H1 (cell line): Measurements from ENCODE around the gene MRPS2. TPM values are rescaled to one million over a fixed set of nuclear protein-coding genes. Genes with fewer than 3 reads are reported as not detected.

ENCODE experiments used
- CTCF ChIA-PET: fragments of 300-600 bp; sonication (Branson Sonifier 250); formaldehyde crosslinking; loops from one replicate; lab custom pipeline; 2021; ENCODE audit not compliant: partially characterized antibody; lab: Charles Lee
- POLR2A ChIA-PET: fragments of 300-600 bp; sonication (Branson Sonifier 250); formaldehyde crosslinking; loops from one replicate; lab custom pipeline; 2021; ENCODE audit warnings: inconsistent platforms; ENCODE audit not compliant: partially characterized antibody; lab: Charles Lee
- DNase-seq, 2 experiments: peaks; one replicate each; pipeline versions ENCODE4 v3.0.0 to v3.0.0-alpha.2; 2010 to 2022; ENCODE audit warnings: low spot score in 2 of 2, low read depth in 1 of 2, mixed read lengths in 1 of 2
- FAIRE-seq: peaks from 2 replicates; lab custom pipeline; 2011; peaks lifted over from hg19 to GRCh38; lab: Jason Lieb, UNC
- H2AFZ ChIP-seq: 2 replicates; pipeline ENCODE4 v1.8.1; 2012; ENCODE audit warnings: low read length, inconsistent platforms
- H2AK5ac ChIP-seq: 2 replicates; pipeline ENCODE4 v1.6.1; 2013; ENCODE audit warnings: low read depth, low read length
- H2BK120ac ChIP-seq: replicated peaks from 2 replicates; pipeline ENCODE3; 2013; ENCODE audit warnings: low read depth, low read length, inconsistent platforms
- H2BK12ac ChIP-seq: 2 replicates; pipeline ENCODE4 v1.6.1; 2013; ENCODE audit warnings: low read depth, low read length
- H2BK15ac ChIP-seq: 2 replicates; pipeline ENCODE4 v1.6.1; 2013; ENCODE audit warnings: low read length
- H2BK20ac ChIP-seq: 2 replicates; pipeline ENCODE4 v1.6.1; 2013; ENCODE audit warnings: low read length
- H2BK5ac ChIP-seq: 2 replicates; pipeline ENCODE4 v1.6.1; 2013; ENCODE audit warnings: low read depth, low read length
- H3K14ac ChIP-seq: 2 replicates; pipeline ENCODE4 v1.6.1; 2013; ENCODE audit warnings: inconsistent platforms; ENCODE audit not compliant: insufficient read length
- H3K18ac ChIP-seq: 2 replicates; pipeline ENCODE4 v1.6.1; 2013; ENCODE audit warnings: low read length; ENCODE audit errors: extremely low read depth
- H3K23ac ChIP-seq: 2 replicates; pipeline ENCODE4 v1.6.1; 2013; ENCODE audit warnings: inconsistent platforms; ENCODE audit not compliant: insufficient read length
- H3K23me2 ChIP-seq: 2 replicates; pipeline ENCODE4 v1.6.1; 2013; ENCODE audit warnings: low read depth, low read length
- H3K27ac ChIP-seq: 2 replicates; pipeline ENCODE4 v1.6.1; 2011; ENCODE audit warnings: low read depth, low read length, inconsistent platforms
- H3K27me3 ChIP-seq, 4 experiments: replicated peaks in 1 of 4; 1 replicate in 1 of 4; 2 replicates in 3 of 4; pipeline versions ENCODE4 v1.6.1 to v1.8.1; 2011 to 2013; ENCODE audit warnings: low read length in 3 of 4, mild to moderate bottlenecking in 3 of 4, inconsistent platforms in 2 of 4, mixed read lengths in 2 of 4, moderate library complexity in 1 of 4; ENCODE audit not compliant: control insufficient read depth in 3 of 4, insufficient read depth in 3 of 4; ENCODE audit errors: extremely low read depth in 1 of 4
- H3K36me3 ChIP-seq, 4 experiments: 2 replicates each; pipeline versions ENCODE4 v1.6.1 to v1.8.1; 2011 to 2013; ENCODE audit warnings: mild to moderate bottlenecking in 4 of 4, low read length in 3 of 4, moderate library complexity in 2 of 4, control low read depth in 1 of 4, inconsistent platforms in 1 of 4; ENCODE audit not compliant: insufficient read depth in 4 of 4, control insufficient read depth in 2 of 4
- H3K4ac ChIP-seq: replicated peaks from 2 replicates; pipeline ENCODE3; 2013; ENCODE audit warnings: low read length, low read depth, mixed read lengths, inconsistent platforms; ENCODE audit not compliant: insufficient read length
- H3K4me1 ChIP-seq, 4 experiments: replicated peaks in 1 of 4; 1 replicate in 1 of 4; 2 replicates in 3 of 4; pipeline versions ENCODE4 v1.6.1 to v1.8.1; 2011 to 2013; ENCODE audit warnings: low read length in 3 of 4, inconsistent platforms in 2 of 4, mixed read lengths in 1 of 4; ENCODE audit not compliant: insufficient read depth in 4 of 4, control insufficient read depth in 3 of 4
- H3K4me2 ChIP-seq, 2 experiments: 2 replicates each; pipeline versions ENCODE4 v1.6.1 to v1.8.1; 2011 to 2013; ENCODE audit warnings: low read depth in 2 of 2, low read length in 2 of 2, control low read depth in 1 of 2, inconsistent platforms in 1 of 2, mild to moderate bottlenecking in 1 of 2; ENCODE audit not compliant: insufficient read depth in 1 of 2
- H3K4me3 ChIP-seq, 4 experiments: fragments of 200-600, 300-600 bp in 1 of 4; sonication (generic), shearing (Covaris generic), sonication (Bioruptor Twin) in 1 of 4; 2 replicates each; pipeline versions ENCODE4 v1.5.1 to v1.8.1; 2011 to 2016; ENCODE audit warnings: low read length in 4 of 4, low read depth in 3 of 4, control low read depth in 2 of 4, inconsistent platforms in 2 of 4, mild to moderate bottlenecking in 2 of 4, mixed read lengths in 1 of 4, moderate library complexity in 1 of 4; ENCODE audit not compliant: insufficient read depth in 2 of 4; ENCODE audit errors: extremely low read depth in 1 of 4
- H3K56ac ChIP-seq: replicated peaks from 2 replicates; pipeline ENCODE3; 2013; ENCODE audit warnings: low read depth, mild to moderate bottlenecking, mixed read lengths, low read length, inconsistent platforms; ENCODE audit not compliant: insufficient read length
- H3K79me1 ChIP-seq: 2 replicates; pipeline ENCODE4 v1.6.1; 2013; ENCODE audit warnings: low read depth, low read length, control low read depth
- H3K79me2 ChIP-seq, 2 experiments: 2 replicates each; pipeline versions ENCODE4 v1.6.1 to v1.8.1; 2012 to 2013; ENCODE audit warnings: low read length in 2 of 2, mild to moderate bottlenecking in 2 of 2, inconsistent platforms in 1 of 2; ENCODE audit not compliant: insufficient read depth in 2 of 2, control insufficient read depth in 1 of 2
- H3K9ac ChIP-seq, 4 experiments: replicated peaks in 1 of 4; 1 replicate in 1 of 4; 2 replicates in 3 of 4; pipeline versions ENCODE4 v1.6.1 to v1.8.1; 2011 to 2013; ENCODE audit warnings: low read depth in 3 of 4, low read length in 3 of 4, control low read depth in 2 of 4, mild to moderate bottlenecking in 2 of 4, moderate library complexity in 2 of 4, inconsistent platforms in 1 of 4; ENCODE audit errors: extremely low read depth in 1 of 4
- H3K9me3 ChIP-seq, 2 experiments: 2 replicates each; pipeline versions ENCODE4 v1.6.1 to v1.8.1; 2012 to 2013; ENCODE audit warnings: mild to moderate bottlenecking in 2 of 2, moderate library complexity in 2 of 2, control low read depth in 1 of 2, inconsistent platforms in 1 of 2, low read depth in 1 of 2, low read length in 1 of 2, mixed read lengths in 1 of 2; ENCODE audit not compliant: insufficient read depth in 2 of 2
- H4K20me1 ChIP-seq, 2 experiments: replicated peaks in 1 of 2; 2 replicates each; pipeline versions ENCODE3 to v1.8.1; 2011 to 2013; ENCODE audit warnings: inconsistent platforms in 2 of 2, low read length in 2 of 2, mild to moderate bottlenecking in 1 of 2; ENCODE audit not compliant: insufficient read depth in 2 of 2, control insufficient read depth in 1 of 2
- H4K5ac ChIP-seq: 2 replicates; pipeline ENCODE4 v1.6.1; 2013; ENCODE audit warnings: low read length, low read depth, mixed read lengths, inconsistent platforms; ENCODE audit not compliant: insufficient read length
- H4K8ac ChIP-seq: 2 replicates; pipeline ENCODE4 v1.8.0; 2013; ENCODE audit warnings: mild to moderate bottlenecking, moderate library complexity, low read length, inconsistent platforms; ENCODE audit not compliant: insufficient read depth; ENCODE audit errors: extremely low read depth
- H4K91ac ChIP-seq: replicated peaks from 2 replicates; pipeline ENCODE3; 2013; ENCODE audit warnings: low read length, mixed read lengths, inconsistent platforms; ENCODE audit not compliant: insufficient read length
- ASH2L ChIP-seq: fragments of 200-600, 300-600 bp; sonication (generic); IDR thresholded peaks from one replicate; pipeline ENCODE4 v1.7.1; 2017; ENCODE audit warnings: low read length
- CTBP2 ChIP-seq: IDR thresholded peaks from 2 replicates; pipeline ENCODE4 v1.7.0; 2011; ENCODE audit warnings: borderline replicate concordance, mild to moderate bottlenecking, moderate library complexity, mixed read lengths, low read length; ENCODE audit not compliant: insufficient read depth, insufficient read length
- E2F6 ChIP-seq: IDR thresholded peaks from 2 replicates; pipeline ENCODE4 v1.6.1; 2012; ENCODE audit warnings: inconsistent platforms
- GTF2F1 ChIP-seq: IDR thresholded peaks from 2 replicates; pipeline ENCODE4 v1.6.1; 2012; ENCODE audit warnings: low read depth, low read length, improper control_type of control experiment, borderline replicate concordance
- JUND ChIP-seq: IDR thresholded peaks from 2 replicates; pipeline ENCODE4 v1.6.1; 2011; ENCODE audit warnings: mild to moderate bottlenecking, improper control_type of control experiment, low read length
- NANOG ChIP-seq: IDR thresholded peaks from 2 replicates; pipeline ENCODE4 v1.6.1; 2011; ENCODE audit warnings: low read length, low read depth, mild to moderate bottlenecking, inconsistent platforms; ENCODE audit not compliant: insufficient read depth, poor library complexity, severe bottlenecking
- POLR2A ChIP-seq, 2 experiments: IDR thresholded peaks; 1 replicate in 1 of 2; 2 replicates in 1 of 2; pipeline ENCODE4 v1.6.1; 2011; ENCODE audit warnings: low read depth in 2 of 2, low read length in 2 of 2, mild to moderate bottlenecking in 2 of 2; ENCODE audit errors: control extremely low read depth in 1 of 2
- POU5F1 ChIP-seq: IDR thresholded peaks from 2 replicates; pipeline ENCODE4 v1.6.1; 2011; ENCODE audit warnings: low read depth, mild to moderate bottlenecking, low read length, moderate library complexity
- RAD21 ChIP-seq, 2 experiments: IDR thresholded peaks in 1 of 2; conservative IDR thresholded peaks in 1 of 2; 2 replicates each; pipeline ENCODE4 v1.6.1; 2011; ENCODE audit warnings: low read depth in 2 of 2, low read length in 2 of 2, improper control_type of control experiment in 1 of 2, inconsistent platforms in 1 of 2, mild to moderate bottlenecking in 1 of 2, moderate library complexity in 1 of 2
- SP2 ChIP-seq: IDR thresholded peaks from 2 replicates; pipeline ENCODE4 v1.6.1; 2012; ENCODE audit warnings: mild to moderate bottlenecking, low read length, inconsistent platforms
- TCF12 ChIP-seq: IDR thresholded peaks from 2 replicates; pipeline ENCODE4 v1.6.1; 2011; ENCODE audit warnings: low read depth, mild to moderate bottlenecking, low read length
- YY1 ChIP-seq: IDR thresholded peaks from 2 replicates; pipeline ENCODE4 v1.6.1; 2011; ENCODE audit warnings: low read depth, mild to moderate bottlenecking, low read length
- WGBS, 2 experiments: shearing (Covaris generic) in 1 of 2; methylation state at CpG; one replicate each; pipeline versions ENCODE4 v1.1.6 to v1.1.7; 2013 to 2015; ENCODE audit warnings: low lambda C conversion rate in 2 of 2, mixed read lengths in 2 of 2, inconsistent platforms in 1 of 2, low coverage in 1 of 2, missing lambda C conversion rate in 1 of 2; ENCODE audit not compliant: insufficient replicate concordance in 2 of 2, insufficient coverage in 1 of 2, insufficient read length in 1 of 2; ENCODE audit errors: extremely low coverage in 1 of 2, missing lambda C conversion rate in 1 of 2; 5-methylcytosine and 5-hydroxymethylcytosine counted together
- polyA plus RNA-seq, 7 experiments: library from polyadenylated mRNA; depleted of rRNA in 3 of 7; stranded (reverse) in 5 of 7; unstranded in 2 of 7; fragments of >200 nt in 5 of 7; fragments of 200-250 nt in 2 of 7; gene quantifications; 1 replicate in 5 of 7; 2 replicates in 1 of 7; 4 replicates in 1 of 7; pipeline versions ENCODE4 v1.2.1 to v1.2.3, GENCODE V29; 2011 to 2013; ENCODE audit warnings: missing spikeins in 2 of 7, mixed read lengths in 2 of 7
- total RNA-seq: library from RNA; stranded (reverse); fragmentation: NEBNext Ultra II Directional; extraction: Animal tissue kit (Norgen Biotek cat#: 25700); gene quantifications from 2 replicates; pipeline ENCODE4 v1.2.1, GENCODE V29; 2021

MRPS2 gene
- total and polyA plus RNA-seq, 2 of the 8 experiments (the other 6 are each of a cell fraction or from before 2014, with no cell fraction given), result 78.6 to 476 TPM

- no peak for DNase-seq
- no peak overlapping the region for H3K27ac ChIP-seq
- no peak overlapping the region for H4K5ac ChIP-seq
- H3K36me3 ChIP-seq, result peaks cover 6 to 33% (median 24%) of the 10 kb centered on the region in 4 experiments; a peak in 7 of 8 replicates
- peak overlapping the region; percentile 2; the same call in 1 of the 2 replicates for H2BK5ac ChIP-seq
- no peak overlapping the region for H4K8ac ChIP-seq
- H3K4ac ChIP-seq, result no peak overlapping the region
- no peak overlapping the region for H2AK5ac ChIP-seq
- H2BK12ac ChIP-seq, result no peak overlapping the region
- H3K4me3 ChIP-seq, result no peak overlapping the region
- H3K9me3 ChIP-seq, result no peaks in the 10 kb centered on the region
- no peak overlapping the region for H2BK120ac ChIP-seq
- FAIRE-seq, result no peak
- H3K23ac ChIP-seq, result no peak overlapping the region
- no peak overlapping the region for H3K4me2 ChIP-seq
- no peak overlapping the region for H3K56ac ChIP-seq
- ChIA-PET CTCF (interaction anchor here (0.6 to 3.0 kb wide), 8 partner anchors 9 to 1330 kb away, joined by 3 to 11 read pairs (median 4); partner anchors contain the start of gene MRPS2), POLR2A (interaction anchor here (1.0 to 2.2 kb wide), 5 partner anchors 8 to 16 kb away, joined by 3 to 8 read pairs (median 3); no protein-coding TSS in a partner anchor)
- 89% methylated on average over 16 of the region's 16 CpGs; no CpG with 5 or more reads in 1 of the 2 experiments for WGBS, 2 experiments
- no peaks in the 10 kb centered on the region; a peak in 1 of 7 replicates for H3K27me3 ChIP-seq
- H2BK20ac ChIP-seq, result no peak overlapping the region
- no peak overlapping the region for H4K91ac ChIP-seq
- no peak overlapping the region for H3K9ac ChIP-seq
- peaks cover 5% of the 10 kb centered on the region in 2 experiments for H4K20me1 ChIP-seq
- H3K23me2 ChIP-seq, result no peaks in the 10 kb centered on the region
- H3K79me1 ChIP-seq, result no peaks in the 10 kb centered on the region
- no peak overlapping the region for H3K18ac ChIP-seq
- H2BK15ac ChIP-seq, result no peak overlapping the region
- no peak overlapping the region for H2AFZ ChIP-seq
- H3K79me2 ChIP-seq, result no peaks in the 10 kb centered on the region
- no peak overlapping the region for H3K14ac ChIP-seq
- H3K4me1 ChIP-seq, result peaks cover 0 to 2% (median 0%) of the 10 kb centered on the region in 4 experiments; a peak in 1 of 7 replicates
- TF ChIP-seq E2F6 (no peak), YY1 (no peak), TCF12 (no peak), NANOG (no peak), POU5F1 (no peak), JUND (no peak), ASH2L (no peak), POLR2A (IDR thresholded peaks at IDR 0.05; ENCODE audit: control extremely low read depth in 1 of 2, low read depth in 2 of 2, low read length in 2 of 2) (no peak), CTBP2 (no peak), RAD21 (IDR thresholded peaks at IDR 0.05 in 1 of 2, conservative IDR thresholded peaks at IDR 0.05 in 1 of 2; ENCODE audit: low read depth in 2 of 2, low read length in 2 of 2) (no peak), GTF2F1 (no peak), SP2 (no peak)
These were observed 10.2 kb upstream of the MRPS2 start for GRCh38 chr9:135490166-135490870.
